ENCODE data around the gene ASIC1.
"Not testable (repeated sequence)": the region's sequence is repeated elsewhere in the genome, so short reads cannot be mapped to it uniquely, and the experiment has no call there.

The ASIC1 gene

GRCh38 chr12:50057000-50057841, at the start of gene ASIC1:
ASIC1 (plus strand) TSS chr12:50057596; CDS start chr12:50058767, 1,171 bp downstream.
- DNase-seq = peak; percentile 44

GRCh38 chr12:50013361-50014147, 43.8 kb upstream of the ASIC1 start:
- peak; percentile 21 for DNase-seq

GRCh38 chr12:50014342-50014741, 43.1 kb upstream of the ASIC1 start:
- no peak for DNase-seq

- DNase-seq = no peak
Measured at GRCh38 chr12:50016501-50017475, 40.6 kb upstream of the ASIC1 start.

GRCh38 chr12:50017641-50018040, 39.8 kb upstream of the ASIC1 start:
- DNase-seq = no peak

- DNase-seq = no peak
Measured at GRCh38 chr12:50018154-50018553, 39.2 kb upstream of the ASIC1 start.

- no peak for DNase-seq
Measured at GRCh38 chr12:50018968-50019367, 38.4 kb upstream of the ASIC1 start.

- no peak for DNase-seq
Measured at GRCh38 chr12:50019524-50019923, 37.9 kb upstream of the ASIC1 start.

GRCh38 chr12:50021031-50021430, 36.4 kb upstream of the ASIC1 start:
- no peak for DNase-seq

GRCh38 chr12:50022903-50023302, 34.5 kb upstream of the ASIC1 start:
- no peak for DNase-seq

- DNase-seq = no peak
Measured at GRCh38 chr12:50024227-50024626, 33.2 kb upstream of the ASIC1 start.

- peak; percentile 18 for DNase-seq
Measured at GRCh38 chr12:50024805-50025186, 32.6 kb upstream of the ASIC1 start.

GRCh38 chr12:50025187-50026059, 32.0 kb upstream of the ASIC1 start, which contains the start of gene RACGAP1:
RACGAP1 (minus strand) TSS chr12:50025494; CDS start chr12:50016715, 8,779 bp downstream.
- peak; percentile 98 for DNase-seq

GRCh38 chr12:50026691-50027090, 30.7 kb upstream of the ASIC1 start:
- DNase-seq = no peak

- DNase-seq = not testable (repeated sequence)
Measured at GRCh38 chr12:50030449-50030848, 26.9 kb upstream of the ASIC1 start.

GRCh38 chr12:50032515-50032853, 24.9 kb upstream of the ASIC1 start:
- no peak for DNase-seq

- DNase-seq = no peak
Measured at GRCh38 chr12:50032854-50033581, 24.4 kb upstream of the ASIC1 start.

GRCh38 chr12:50038336-50038735, 19.1 kb upstream of the ASIC1 start:
- DNase-seq = no peak

GRCh38 chr12:50039151-50039835, 18.1 kb upstream of the ASIC1 start:
- peak; percentile 85 for DNase-seq

GRCh38 chr12:50040657-50041056, 16.7 kb upstream of the ASIC1 start:
- DNase-seq = no peak

Measured in activated CD4-positive, alpha-beta T cell treated with anti-CD3 and anti-CD28 coated beads, Interleukin-2, amount 50 U/mL, for 16 hours (primary cell).